ENCODE measurements around the gene MEI1. TPM values are rescaled to one million over a fixed set of nuclear protein-coding genes. Genes with fewer than 3 reads are reported as not detected.

Gene MEI1
- total and polyA plus RNA-seq, 9 of the 15 experiments (the other 6 are each of a cell fraction or from before 2014, with no cell fraction given), result 0.08 to 0.68 (median 0.18) TPM; not detected in 2

DNA sequence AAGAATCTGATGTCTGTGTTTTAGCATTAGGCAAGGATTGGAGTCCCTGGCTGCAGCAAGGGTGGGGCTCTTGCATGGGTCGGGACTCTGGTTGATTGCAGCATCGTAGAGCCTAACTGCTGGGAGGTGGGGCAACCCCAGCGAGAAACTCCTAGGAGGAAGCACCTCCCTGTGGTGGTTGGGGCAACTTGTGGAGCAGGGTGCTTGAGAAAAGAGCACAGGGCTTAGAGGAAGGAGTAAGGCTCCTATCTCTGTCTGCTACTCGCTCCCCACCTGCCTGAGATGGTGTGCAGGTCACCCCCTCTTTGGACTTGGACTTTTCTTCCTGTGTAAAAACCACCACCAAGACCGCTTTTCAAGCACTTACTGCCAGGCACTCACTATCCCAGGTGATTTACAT lies 149.2 kb downstream of the MEI1 start:
- Histone ChIP-seq H3K9me1 (ENCODE audit: control insufficient read depth, insufficient read depth, low read length) (peaks cover 16% of the 10 kb centered on the region), H3K79me2 (ENCODE audit: control insufficient read depth, insufficient read depth, low read length) (peaks cover 97% of the 10 kb centered on the region), H3K4me3 (no peak overlapping the region), H4K20me1 (replicated peaks; ENCODE audit: control insufficient read depth, insufficient read depth, low read length) (peaks cover 46% of the 10 kb centered on the region), H3K9ac (ENCODE audit: insufficient read depth in 1 of 2, low read depth in 2 of 2, low read length in 2 of 2) (peak overlapping the region in 1 of 2 experiments; percentile 1; a peak in 1 of 4 replicates), H3K27ac (ENCODE audit: extremely low read depth, low read depth, low read length) (no peak overlapping the region), H3K27me3 (ENCODE audit: control insufficient read depth in 2 of 2, insufficient read depth in 2 of 2, low read length in 2 of 2) (no peaks in the 10 kb centered on the region), H3K4me1 (replicated peaks in 1 of 2; ENCODE audit: control insufficient read depth in 2 of 2, insufficient read depth in 2 of 2, low read length in 2 of 2) (peaks cover 22 to 44% of the 10 kb centered on the region in 2 experiments; a peak in 4 of 5 replicates), H2AFZ (ENCODE audit: low read depth, low read length) (no peak overlapping the region), H3K36me3 (ENCODE audit: control insufficient read depth, insufficient read depth, low read length) (peaks cover 36% of the 10 kb centered on the region), H3K4me2 (ENCODE audit: insufficient read depth, low read length) (no peak overlapping the region), H3K9me3 (replicated peaks; ENCODE audit: control insufficient read depth, insufficient read depth, low read depth, low read length) (no peaks in the 10 kb centered on the region)
- POLR2A ChIA-PET, result no interaction called here
- FAIRE-seq, result no peak
- DNase-seq (ENCODE audit: extremely low read depth in 1 of 4, low spot score in 3 of 4), result peak in 1 of 4 experiments; percentile 53
- no TSS peak for BruUV-seq (replicated peaks)
- 47% methylated on average over 4 of the region's 5 CpGs for WGBS (ENCODE audit: insufficient coverage, low coverage, missing lambda C conversion rate)
- intact Hi-C loops (cut with micrococcal nuclease) (no loop called here), in situ Hi-C loops (cut with MboI) (no loop called here)
- peak; percentile 74 for ATAC-seq
- TF ChIP-seq SIRT6 (IDR thresholded peaks at IDR 0.05; ENCODE audit: low read depth, low read length) (no peak), OTX1 (CRISPR knock-in tag; IDR thresholded peaks at IDR 0.05) (no peak), RAD21 (CRISPR knock-in tag; conservative IDR thresholded peaks at IDR 0.05 in 1 of 2, IDR thresholded peaks at IDR 0.05 in 1 of 2) (peak in 1 of 2 experiments; percentile 16; a peak in 1 of 4 replicates), ZNF707 (CRISPR knock-in tag; conservative IDR thresholded peaks at IDR 0.05) (no peak), BRD4 (IDR thresholded peaks at IDR 0.05) (no peak), CREB1 (IDR thresholded peaks at IDR 0.05) (no peak), CREB1 (CRISPR knock-in tag; IDR thresholded peaks at IDR 0.05) (no peak), EHMT2 (IDR thresholded peaks at IDR 0.05) (no peak), BDP1 (IDR thresholded peaks at IDR 0.05; ENCODE audit: insufficient read depth, insufficient read length) (no peak), CEBPG (CRISPR knock-in tag; IDR thresholded peaks at IDR 0.05) (peak; percentile 46; the same call in 1 of the 2 replicates), CEBPG (tag; conservative IDR thresholded peaks at IDR 0.05 in 1 of 2, IDR thresholded peaks at IDR 0.05 in 1 of 2) (no peak), CEBPB (tag; IDR thresholded peaks at IDR 0.05) (peak; percentile 76), POLR2AphosphoS5 (IDR thresholded peaks at IDR 0.05; ENCODE audit: control insufficient read depth, insufficient read depth, low read depth, low read length) (no peak), PRDM10 (IDR thresholded peaks at IDR 0.05; ENCODE audit: partially characterized antibody) (peak; percentile 18), CTCF (IDR thresholded peaks at IDR 0.05 in 2 of 3, conservative IDR thresholded peaks at IDR 0.05 in 1 of 3; ENCODE audit: insufficient read depth in 2 of 3, low read depth in 1 of 3, low read length in 3 of 3) (0 out of 6 replicates have a peak, but pooled peaks of 1 of the 3 experiments have one; percentile 4), NFATC3 (IDR thresholded peaks at IDR 0.05) (no peak), ADNP (tag; IDR thresholded peaks at IDR 0.05) (no peak)
- CTCF ChIA-PET (ENCODE audit: low intra/inter-chr PET ratio), result no interaction called here

All from K562 (cell line).